ENCODE measurements around the gene EFNA1. TPM values are rescaled to one million over a fixed set of nuclear protein-coding genes. Genes with fewer than 3 reads are reported as not detected.

EFNA1 gene
- total RNA-seq, 1 donor from 2014 or later: 144 TPM

DNA sequence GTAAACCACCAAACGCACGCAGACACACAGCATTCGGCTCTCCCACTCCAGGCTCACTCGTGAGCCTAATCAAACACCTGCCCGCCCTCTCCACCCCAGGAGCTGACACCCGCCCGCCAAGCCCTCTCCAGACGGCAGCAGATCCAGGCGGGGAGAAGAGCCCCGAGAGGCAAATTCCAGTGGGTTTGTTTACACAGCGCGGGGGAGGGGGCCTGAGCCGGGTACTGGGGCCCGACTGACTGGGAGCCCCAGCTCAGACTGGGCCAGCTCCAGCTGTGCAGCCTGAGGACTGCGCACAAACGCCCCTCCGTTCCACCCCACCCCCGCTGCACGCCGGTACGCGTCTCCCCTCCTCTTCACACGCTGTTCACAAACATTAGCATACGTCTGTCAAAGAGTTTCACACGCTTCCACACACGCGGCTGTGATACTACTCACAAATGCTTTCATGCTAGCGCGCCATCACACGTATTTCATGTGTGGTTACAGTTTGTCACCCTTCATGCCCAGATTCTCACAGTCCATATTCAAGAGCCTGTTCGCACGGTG, 1.0 kb upstream of the EFNA1 start:
- no peaks in the 10 kb centered on the region for H3K9me3 ChIP-seq
- peak overlapping the region; percentile 64 for H3K4me3 ChIP-seq
- H3K4me1 ChIP-seq: peaks cover 64% of the 10 kb centered on the region
- peaks cover 13% of the 10 kb centered on the region for H3K27me3 ChIP-seq (ENCODE audit: low read depth)
- peak; percentile 92 for DNase-seq
- H3K27ac ChIP-seq: peak overlapping the region; percentile 91
- ATAC-seq: peak; percentile 70 to 83
- peaks cover 18% of the 10 kb centered on the region for H3K36me3 ChIP-seq
- TF ChIP-seq, protein P1, sequence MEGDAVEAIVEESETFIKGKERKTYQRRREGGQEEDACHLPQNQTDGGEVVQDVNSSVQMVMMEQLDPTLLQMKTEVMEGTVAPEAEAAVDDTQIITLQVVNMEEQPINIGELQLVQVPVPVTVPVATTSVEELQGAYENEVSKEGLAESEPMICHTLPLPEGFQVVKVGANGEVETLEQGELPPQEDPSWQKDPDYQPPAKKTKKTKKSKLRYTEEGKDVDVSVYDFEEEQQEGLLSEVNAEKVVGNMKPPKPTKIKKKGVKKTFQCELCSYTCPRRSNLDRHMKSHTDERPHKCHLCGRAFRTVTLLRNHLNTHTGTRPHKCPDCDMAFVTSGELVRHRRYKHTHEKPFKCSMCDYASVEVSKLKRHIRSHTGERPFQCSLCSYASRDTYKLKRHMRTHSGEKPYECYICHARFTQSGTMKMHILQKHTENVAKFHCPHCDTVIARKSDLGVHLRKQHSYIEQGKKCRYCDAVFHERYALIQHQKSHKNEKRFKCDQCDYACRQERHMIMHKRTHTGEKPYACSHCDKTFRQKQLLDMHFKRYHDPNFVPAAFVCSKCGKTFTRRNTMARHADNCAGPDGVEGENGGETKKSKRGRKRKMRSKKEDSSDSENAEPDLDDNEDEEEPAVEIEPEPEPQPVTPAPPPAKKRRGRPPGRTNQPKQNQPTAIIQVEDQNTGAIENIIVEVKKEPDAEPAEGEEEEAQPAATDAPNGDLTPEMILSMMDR (IDR thresholded peaks at IDR 0.05): no peak
- intact Hi-C loops (cut with DNase I): no loop called here

DNA sequence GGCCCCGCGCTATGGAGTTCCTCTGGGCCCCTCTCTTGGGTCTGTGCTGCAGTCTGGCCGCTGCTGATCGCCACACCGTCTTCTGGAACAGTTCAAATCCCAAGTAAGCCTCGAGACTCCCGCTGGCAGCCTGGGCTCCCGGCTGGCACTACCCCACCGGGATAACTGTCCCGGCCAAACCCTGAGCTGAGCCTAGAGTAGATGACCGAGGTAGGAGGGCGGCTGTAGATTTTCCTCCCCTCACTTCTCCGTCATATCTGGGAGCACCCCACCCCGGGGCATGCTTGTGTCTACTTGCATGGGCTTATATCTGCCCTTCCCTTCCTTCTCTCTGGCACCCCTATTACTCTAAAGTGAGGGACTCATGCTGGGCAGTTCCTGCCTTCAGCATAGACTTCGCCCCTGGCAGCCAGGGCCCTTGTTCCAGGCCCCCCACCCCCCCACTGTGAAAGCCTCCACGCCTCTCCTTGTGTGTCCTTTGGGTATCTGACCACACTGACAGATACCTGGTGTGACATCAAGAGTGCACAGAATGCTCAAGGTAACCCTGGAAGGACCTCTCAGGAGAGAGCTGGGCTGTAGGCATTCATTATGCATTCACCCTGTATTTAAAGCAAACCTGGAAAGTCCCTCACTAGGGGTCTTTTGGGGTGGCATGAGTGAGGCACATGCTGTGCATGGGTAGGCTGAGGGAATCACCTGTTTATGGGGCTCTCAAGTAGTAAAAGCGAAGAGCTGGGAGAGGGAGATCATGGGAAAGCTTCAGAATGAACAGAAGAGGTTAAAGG, 485 bp downstream of the EFNA1 start:
- Histone ChIP-seq H3K36me3 (peaks cover 34% of the 10 kb centered on the region), H3K27me3 (ENCODE audit: low read depth) (peaks cover 13% of the 10 kb centered on the region), H3K27ac (peak overlapping the region; percentile 91), H3K4me3 (peak overlapping the region; percentile 64), H3K4me1 (peaks cover 78% of the 10 kb centered on the region), H3K9me3 (no peaks in the 10 kb centered on the region)
- intact Hi-C loops (cut with DNase I): no loop called here
- DNase-seq (no peak), ATAC-seq (no peak)
- TF ChIP-seq, protein P1 (IDR thresholded peaks at IDR 0.05): no peak

DNA sequence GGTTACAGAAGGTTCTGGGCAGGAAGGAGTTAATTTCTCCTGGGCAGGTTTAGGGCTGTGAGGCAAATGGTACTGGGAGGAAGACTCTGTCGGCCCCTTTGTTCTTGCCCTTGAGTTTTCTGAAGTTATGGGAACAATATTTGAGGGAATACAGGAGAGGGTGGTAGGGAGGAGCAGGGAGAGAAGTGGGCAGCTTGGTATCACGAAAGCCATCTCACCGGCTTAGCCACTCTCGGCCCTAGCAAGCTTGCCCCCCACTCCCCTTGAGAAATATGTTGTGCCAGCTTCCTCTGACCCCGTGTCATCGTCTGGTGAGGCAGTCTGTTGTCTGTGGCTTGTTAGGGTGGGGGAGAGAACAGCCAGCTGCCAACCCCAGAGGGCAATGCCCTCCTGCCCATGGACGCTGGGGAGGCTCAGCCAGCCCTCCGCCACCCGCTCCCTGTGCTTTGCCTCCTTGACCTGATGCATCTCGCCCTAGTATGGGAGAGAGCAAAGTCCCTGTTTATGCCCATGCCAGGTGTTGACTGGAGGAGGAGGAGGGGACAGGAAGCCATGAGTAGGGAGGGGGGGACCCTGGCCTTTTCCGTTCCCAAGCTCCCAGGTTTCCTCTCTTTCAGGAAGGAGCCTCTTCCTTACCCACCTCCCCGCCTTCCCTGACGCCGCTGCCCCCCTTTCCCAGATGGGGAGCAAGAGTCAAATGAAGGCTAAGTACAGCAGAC, 1.2 kb downstream of the EFNA1 start:
- Histone ChIP-seq H3K4me3 (peak overlapping the region; percentile 64), H3K27ac (peak overlapping the region; percentile 91), H3K4me1 (peaks cover 78% of the 10 kb centered on the region), H3K27me3 (ENCODE audit: low read depth) (peaks cover 13% of the 10 kb centered on the region), H3K9me3 (no peaks in the 10 kb centered on the region), H3K36me3 (peaks cover 41% of the 10 kb centered on the region)
- TF ChIP-seq, protein P1 (IDR thresholded peaks at IDR 0.05): no peak
- DNase-seq: peak; percentile 55
- ATAC-seq: no peak
- intact Hi-C loops (cut with DNase I): no loop called here

DNA sequence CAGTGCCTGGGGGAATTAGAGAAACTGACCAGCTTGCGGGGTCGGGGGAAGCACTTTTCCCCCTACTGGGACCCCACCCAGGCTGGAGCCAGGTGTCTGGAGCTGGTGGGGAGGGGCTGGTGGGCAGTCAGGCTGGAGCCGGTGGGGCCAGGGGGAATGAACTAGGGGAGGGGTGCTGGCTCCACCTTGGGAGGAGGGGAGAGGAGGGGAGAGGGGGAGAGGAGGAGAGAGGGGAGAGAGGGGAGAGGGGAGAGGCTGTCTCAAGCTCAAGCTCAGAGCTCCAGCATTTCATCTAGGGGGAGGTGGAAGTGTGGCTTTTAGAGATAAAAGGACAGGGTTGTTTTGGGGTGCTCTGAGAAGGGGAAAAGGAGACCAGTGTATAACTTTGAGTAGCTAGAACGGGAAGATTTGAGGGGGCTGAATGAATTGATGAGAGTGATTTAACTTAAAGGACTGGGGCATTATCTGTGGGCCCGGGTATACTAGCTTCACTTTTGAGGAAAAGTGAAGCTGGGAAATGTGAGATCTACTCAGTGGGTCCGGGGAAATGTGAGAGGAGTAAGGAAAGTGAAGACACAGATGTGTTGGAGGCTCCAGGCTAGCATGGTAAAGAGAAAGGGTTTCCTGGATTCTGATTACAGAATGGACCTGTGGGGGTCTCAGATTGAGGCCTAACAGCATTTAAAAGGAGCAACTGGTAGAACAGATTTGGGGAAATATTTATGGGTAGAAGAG, 2.8 kb downstream of the EFNA1 start:
- TF ChIP-seq, protein P1 (IDR thresholded peaks at IDR 0.05): no peak
- no peak for ATAC-seq
- intact Hi-C loops (cut with DNase I): no loop called here
- H3K36me3 ChIP-seq: peaks cover 50% of the 10 kb centered on the region
- peak overlapping the region; percentile 64 for H3K4me3 ChIP-seq
- H3K9me3 ChIP-seq: no peaks in the 10 kb centered on the region
- H3K27ac ChIP-seq: peak overlapping the region; percentile 91
- H3K27me3 ChIP-seq (ENCODE audit: low read depth): peaks cover 13% of the 10 kb centered on the region
- peaks cover 78% of the 10 kb centered on the region for H3K4me1 ChIP-seq
- DNase-seq: no peak

DNA sequence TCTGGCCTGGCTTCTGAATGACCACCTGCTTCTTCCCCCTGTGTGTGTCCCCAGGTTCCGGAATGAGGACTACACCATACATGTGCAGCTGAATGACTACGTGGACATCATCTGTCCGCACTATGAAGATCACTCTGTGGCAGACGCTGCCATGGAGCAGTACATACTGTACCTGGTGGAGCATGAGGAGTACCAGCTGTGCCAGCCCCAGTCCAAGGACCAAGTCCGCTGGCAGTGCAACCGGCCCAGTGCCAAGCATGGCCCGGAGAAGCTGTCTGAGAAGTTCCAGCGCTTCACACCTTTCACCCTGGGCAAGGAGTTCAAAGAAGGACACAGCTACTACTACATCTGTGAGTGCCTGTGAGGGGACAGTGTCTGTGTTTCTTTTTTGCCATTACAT, 3.6 kb downstream of the EFNA1 start:
- Histone ChIP-seq H3K9me3 (no peaks in the 10 kb centered on the region), H3K4me1 (peaks cover 70% of the 10 kb centered on the region), H3K27me3 (ENCODE audit: low read depth) (peaks cover 7% of the 10 kb centered on the region), H3K27ac (peak overlapping the region; percentile 91), H3K36me3 (peaks cover 50% of the 10 kb centered on the region), H3K4me3 (peak overlapping the region; percentile 64)
- peak; percentile 58 for DNase-seq
- ATAC-seq: no peak
- intact Hi-C loops (cut with DNase I): no loop called here
- TF ChIP-seq, protein P1 (IDR thresholded peaks at IDR 0.05): no peak
